ENCODE data around the gene POLR3F.
"Not testable (repeated sequence)": the region's sequence is repeated elsewhere in the genome, so short reads cannot be mapped to it uniquely, and the experiment has no call there.

POLR3F gene, protein sequence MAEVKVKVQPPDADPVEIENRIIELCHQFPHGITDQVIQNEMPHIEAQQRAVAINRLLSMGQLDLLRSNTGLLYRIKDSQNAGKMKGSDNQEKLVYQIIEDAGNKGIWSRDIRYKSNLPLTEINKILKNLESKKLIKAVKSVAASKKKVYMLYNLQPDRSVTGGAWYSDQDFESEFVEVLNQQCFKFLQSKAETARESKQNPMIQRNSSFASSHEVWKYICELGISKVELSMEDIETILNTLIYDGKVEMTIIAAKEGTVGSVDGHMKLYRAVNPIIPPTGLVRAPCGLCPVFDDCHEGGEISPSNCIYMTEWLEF

DNA sequence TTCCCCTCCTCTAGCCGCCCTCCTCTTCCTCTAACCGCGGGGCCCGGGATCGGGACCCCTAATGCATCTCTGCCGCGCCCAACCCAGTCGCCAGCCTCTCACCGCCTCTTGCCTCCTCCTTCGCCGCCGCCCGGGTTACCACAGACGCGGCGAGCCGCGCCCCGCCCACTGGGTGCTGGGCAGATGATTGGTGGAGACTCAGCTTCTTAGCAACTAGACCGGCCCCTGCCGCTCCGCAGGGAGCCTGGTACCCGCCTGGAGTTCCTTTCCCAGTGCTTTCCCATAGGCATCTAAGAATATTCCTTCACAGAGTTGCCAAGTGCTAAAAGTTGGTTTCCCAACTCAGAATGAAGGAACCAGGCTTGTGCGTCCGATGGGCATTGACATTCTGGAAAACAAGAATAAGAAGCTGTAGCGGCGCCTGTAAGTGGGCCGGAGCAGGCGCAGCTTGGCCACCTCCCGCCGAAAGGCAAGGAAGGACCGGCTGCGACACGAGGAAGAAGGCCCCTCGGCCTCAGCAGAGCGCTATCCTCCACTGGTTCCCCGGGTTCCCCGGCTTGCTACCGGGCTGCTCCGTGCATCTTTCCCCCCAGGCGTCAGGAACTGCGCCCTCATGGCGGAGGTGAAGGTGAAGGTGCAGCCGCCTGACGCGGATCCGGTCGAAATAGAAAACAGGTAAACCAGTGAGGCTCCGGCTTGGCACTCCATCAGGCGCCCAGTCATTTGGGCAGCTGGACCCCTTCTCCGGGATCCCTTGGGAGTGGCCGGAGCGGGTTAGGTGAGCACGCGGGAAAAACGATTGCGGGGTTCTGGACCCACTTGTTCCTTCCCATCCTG is at the start of gene POLR3F, which contains the start of gene DZANK1:
Gene POLR3F (plus strand): TSS at position 497 of the 837 bp plus-strand sequence. CDS start 117 bp downstream, at position 614.
Gene DZANK1 (minus strand): TSS at position 137 of the 837 bp plus-strand sequence. CDS start 1,672 bp downstream, outside the sequence.
- DNase-seq = peak; percentile 73

DNA sequence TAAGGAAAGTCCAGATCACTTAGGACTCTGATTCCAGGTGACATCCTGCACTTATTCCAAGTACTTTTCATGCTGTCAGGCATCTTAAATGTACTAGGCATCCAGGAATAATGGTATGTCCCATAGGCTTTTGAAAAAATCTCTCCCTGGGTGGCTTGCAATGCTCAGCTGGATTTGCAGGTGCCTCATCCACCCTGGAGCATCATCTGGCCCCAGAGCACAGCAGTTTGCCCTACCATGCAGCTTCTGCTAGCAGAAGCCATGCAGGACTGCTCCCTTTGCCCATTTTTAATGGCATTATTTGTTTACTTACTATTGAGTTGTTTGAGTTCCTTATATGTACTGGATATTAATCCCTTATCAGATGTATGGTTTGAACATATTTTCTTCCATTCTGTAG is 45.6 kb upstream of the POLR3F start:
- DNase-seq = no peak

DNA sequence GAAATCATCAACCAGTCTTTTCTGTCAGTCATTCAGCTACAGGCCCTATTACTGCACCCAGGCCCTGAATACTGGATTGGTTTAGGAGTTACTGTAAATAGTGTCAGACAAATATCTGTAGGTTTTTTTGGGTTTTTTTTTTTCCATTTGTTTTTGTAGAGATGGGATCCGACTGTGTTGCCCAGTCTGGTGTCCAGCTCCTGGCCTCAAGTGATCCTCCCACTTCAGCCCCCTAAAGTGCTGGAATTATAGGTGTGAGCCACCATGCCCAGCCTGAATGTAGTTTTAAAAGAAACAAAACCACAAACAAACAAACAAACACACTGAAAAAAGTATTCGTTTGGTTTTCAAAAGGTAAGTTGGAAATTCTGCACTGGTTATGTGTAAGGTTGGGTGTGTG is 40.0 kb upstream of the POLR3F start:
- no peak for DNase-seq

DNA sequence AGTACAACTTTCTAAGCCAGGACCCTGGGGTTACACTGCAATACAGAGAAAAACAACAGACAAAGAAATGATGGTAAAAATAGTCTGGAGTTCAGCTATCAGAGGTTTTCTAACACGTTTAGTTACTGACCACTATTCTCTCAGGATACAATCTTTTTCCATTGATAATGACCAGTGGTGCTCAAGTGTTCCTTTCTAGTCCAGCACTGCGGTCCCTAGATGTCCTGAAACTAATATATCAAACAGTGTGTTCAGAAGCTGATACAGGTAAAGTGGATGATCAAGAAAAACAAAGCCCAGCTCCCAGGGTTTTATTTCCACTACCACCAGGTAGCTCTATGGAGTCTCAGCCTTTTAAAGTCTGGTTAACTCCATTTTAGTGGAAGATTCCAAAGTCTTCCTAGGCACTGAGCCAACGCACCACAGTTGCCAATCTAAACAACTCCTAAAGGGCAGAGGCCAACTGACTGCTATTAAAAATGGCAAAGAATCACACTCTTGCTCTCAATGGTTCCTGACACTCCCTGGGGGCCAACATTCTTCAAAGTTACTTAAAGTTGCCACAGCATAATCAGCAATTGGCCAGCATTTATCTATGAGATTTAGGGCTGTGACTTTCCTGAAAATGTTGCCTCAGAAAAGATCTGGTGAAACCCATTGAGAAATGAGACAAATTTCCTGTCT is 38.6 kb upstream of the POLR3F start:
- no peak for DNase-seq

DNA sequence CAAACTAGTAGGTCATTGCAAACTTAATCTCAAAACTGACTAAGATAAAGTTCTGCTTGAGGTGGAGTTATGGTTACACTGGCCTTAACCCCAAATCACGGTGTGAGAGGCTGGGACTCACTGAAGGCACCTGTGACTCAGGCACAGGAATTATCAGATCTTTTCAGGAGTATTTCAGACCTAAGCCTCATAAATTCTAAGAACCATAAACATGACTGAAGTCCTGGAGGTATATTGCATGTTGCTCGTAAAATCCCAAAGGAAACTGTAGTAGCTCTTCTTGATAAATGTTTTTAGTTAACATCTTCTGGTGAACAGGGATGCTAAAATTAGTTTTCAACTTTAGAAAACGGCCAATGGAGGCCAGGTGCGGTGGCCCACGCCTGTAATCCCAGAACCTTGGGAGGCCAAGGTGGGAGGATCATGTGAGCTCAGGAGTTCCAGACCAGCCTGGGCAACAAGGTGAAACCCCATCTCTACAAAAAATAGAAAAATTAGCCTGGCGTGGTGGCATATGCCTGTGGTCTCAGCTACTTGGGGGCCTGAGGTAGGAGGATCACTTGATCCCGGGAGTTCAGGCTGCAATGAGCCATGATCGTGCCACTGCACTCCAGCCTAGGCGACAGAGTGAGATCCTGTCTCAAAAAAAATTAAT is 36.9 kb upstream of the POLR3F start:
- no peak for DNase-seq

DNA sequence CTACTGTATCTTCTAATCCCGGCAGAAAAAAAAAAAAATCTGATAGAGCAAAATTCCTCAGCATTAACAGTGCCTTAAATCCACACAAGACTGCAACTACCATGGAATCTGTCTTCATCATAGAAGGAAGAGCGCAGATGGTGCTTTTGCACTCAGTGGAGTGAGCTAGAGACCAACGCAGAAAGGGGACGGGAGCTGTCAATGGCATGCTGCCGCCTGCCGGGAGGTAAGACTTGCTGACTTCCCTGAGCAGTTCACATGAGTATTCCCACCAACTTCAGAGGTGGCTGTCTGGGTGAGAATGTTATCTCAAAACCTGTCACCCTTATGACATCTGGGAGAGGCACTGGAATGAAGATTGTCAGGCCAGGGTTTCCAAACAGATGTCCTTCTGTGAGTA is 36.0 kb upstream of the POLR3F start:
- DNase-seq = no peak

DNA sequence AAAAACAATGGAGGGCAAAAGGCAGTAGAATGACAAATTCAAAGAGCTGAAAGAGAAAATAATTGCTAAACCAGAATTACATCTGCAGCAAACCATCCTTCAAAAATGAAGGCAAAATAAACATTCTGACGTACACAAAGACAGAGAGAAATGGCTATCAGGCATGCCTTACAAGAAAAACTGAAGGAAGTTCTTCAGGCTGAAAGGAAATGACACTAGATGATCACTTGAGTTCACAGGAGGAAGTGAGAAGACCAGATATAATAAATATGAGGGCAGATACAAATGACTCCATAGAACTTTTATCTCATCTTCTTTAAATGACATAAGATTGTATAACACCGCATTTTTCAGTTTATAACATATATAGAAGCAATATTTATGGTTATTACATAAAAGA is 30.3 kb upstream of the POLR3F start:
- DNase-seq = no peak

DNA sequence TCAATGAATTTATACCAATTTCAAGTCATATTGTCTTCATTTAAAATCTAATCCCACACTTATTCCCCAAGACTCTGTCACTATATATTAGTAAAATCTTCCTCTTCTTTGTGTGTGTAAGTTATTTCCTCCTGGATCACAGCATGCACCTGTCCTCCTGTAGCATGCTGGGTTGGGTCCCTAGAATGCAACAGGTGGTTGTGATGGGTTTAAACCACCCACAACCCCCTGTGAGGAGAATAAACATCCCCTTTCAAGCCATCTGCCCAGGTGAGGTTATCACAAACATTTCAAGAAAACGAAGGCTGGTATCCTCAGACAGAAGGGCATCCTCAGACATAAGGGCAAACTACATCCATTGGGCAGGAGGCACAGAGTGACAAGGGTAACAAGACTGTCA is 26.8 kb upstream of the POLR3F start:
- no peak for DNase-seq

DNA sequence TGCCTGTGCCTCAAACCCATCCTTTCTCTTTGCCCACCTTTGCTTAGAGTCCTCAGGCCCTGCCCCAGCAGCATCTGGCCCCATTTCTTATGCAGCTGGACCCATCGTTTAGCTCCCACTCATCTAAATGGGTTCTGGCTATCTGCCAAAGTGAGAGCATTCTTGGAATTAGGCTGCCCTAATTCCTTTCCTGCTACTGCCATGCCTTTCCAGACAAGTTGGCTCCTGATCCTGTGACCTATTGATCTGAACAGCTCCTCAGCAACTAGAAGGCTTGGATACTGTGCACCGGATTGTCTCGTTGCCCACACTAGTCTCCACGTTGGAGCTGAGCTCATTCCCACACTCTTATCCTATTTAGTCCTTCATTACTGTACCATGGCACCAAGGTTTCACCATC is 23.3 kb upstream of the POLR3F start:
- DNase-seq = no peak

DNA sequence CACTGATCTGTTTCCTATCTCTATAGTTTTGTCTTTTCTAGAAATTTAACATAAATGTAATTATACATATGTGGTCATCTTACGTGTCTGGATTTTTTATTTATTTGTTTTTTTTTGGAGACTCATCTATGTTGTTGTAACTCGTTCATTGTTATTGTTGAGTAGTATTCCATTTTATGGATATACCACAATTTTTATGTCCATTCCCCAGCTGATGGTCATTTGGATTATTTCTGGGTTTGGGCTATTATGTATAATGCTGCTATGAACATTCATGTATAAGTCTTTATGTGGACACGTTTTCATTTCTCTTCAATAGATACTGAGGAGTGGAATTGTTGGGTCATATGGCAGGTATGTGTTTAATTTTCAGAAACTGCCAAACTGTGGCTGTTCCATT is 10.6 kb upstream of the POLR3F start:
- no peak for DNase-seq

DNA sequence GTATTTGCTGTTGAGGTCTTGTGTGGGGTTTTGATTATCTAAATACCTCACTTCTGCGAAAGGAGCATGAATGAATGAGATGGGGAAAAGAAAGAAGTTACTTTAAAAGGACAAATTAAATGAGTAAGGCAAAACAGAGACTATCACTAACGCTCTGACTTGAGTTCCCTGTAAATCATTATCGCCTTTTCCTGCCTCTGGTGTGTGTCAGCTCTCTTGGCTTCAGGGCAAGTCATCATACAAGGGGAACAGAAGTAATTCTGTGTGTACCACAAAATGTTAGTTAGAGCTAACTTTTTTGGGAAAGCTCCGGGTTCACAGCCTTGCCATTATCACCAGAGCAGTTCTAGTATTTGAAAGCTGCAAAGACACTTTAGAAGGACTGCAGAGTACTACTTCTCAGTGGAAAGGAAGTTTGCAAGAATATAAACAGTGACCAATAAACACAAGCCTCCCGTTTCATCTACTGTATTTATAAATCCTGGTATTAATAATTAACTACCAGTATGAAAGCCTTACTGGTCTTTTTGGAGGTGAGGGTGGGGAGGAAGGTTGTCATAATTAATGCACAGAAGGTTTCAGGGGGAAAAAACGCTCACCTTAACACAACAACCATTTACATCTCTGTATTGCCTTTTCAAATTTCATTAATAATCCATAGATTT is 1.5 kb upstream of the POLR3F start:
- DNase-seq = no peak

DNA sequence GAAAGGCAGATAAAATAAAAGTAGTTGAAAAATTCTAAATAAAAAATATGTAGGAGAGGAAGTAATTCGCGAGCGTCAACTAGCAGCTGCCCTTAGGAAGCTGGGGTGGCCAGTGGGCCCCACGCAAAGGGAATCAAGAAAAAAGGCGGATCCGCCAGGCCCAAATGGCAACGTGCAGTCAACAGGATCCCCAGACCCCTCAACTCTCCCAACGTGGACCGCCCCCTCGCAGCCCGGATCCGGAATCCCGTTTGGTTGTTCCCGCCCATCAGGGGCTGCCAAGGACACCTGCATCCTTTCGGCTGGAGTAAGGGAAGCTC is 656 bp upstream of the POLR3F start:
- DNase-seq = no peak

DNA sequence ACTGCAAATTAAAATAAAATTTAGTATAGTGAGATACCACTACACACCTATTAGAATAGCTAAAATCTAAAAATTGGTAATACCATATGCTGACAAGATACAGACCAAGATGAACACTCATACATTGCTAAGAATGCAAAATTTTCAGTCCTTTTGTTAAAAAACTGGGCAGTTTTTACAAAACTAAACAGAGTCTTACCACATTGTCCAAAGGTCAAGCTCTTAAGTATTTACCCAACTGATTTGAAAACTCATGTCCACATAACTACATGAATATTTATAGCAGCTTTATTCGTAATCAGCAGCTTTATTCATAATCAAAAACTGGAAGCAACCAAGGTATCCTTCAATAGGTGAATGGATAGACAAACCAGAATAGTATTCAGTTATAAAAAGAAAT is 10.0 kb downstream of the POLR3F start:
- no peak for DNase-seq

DNA sequence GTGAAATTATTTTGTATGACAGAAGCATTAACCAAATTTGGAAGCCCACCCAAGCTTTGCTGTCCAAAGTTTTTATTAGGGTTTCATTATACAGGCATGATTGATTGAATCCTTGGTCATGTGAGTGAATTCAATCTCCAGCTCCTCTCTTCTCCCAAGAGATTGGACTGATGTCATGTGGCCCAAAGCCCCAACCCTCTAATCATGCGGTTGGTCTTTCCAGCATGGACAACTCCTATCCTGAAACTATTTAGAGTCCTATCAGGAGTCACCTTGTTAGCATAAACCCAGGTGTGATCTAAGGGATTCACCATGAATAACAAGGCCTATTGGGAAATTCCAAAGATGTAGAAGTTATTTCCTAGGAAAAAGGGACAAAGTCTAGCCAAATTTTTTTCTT is 10.6 kb downstream of the POLR3F start:
- no peak for DNase-seq

DNA sequence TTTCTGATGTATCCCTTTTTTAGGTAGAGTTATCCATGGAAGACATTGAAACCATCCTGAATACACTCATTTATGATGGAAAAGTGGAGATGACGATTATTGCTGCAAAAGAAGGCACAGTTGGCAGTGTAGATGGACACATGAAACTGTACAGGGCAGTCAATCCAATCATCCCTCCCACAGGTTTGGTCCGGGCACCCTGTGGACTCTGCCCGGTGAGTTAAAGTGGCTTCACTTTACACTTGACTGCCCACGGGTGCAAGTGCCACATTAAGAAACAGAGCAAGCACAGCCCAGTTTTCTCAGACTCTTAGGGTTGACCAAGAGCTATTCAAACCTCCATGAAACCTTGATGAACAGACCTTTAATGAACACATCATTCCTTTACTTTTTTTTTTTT is 14.4 kb downstream of the POLR3F start:
- no peak for DNase-seq

DNA sequence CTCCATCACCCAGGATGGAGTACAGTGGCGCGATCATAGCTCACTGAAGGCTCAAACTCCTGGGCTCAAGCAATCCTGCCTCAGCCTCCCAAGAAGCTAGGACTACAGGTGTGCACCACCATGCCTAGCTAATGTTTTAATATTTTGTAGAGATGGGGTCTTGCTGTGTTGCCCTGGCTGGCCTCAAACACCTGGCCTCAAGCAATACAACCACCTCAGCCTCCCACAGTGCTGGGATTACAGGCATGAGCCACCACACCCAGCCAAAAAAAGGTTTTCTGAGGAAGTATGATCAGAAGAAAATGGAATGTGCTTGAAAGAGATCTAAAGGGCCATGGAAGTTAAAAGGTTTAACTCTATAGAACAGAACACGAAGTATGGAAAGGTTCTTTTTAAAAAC is 21.1 kb downstream of the POLR3F start:
- no peak for DNase-seq

DNA sequence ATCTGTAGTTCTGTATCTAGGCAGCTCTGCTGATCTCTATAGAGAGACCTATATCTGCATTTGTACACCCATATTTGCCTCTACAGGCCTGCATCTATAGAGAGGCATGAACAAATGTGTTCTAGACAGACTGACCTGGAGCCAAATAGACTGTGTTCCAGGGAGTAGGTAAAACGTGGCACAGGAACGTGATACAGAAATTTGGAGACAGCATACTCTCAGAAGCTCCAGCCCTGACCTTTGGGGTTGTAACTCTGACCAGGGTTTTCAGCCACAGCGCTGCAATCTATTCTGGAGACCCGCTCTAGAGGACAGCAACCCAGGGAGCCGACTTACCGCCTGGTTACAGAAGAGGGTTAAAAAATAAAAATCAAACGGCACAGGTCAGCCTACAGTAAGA is 28.9 kb downstream of the POLR3F start:
- DNase-seq = no peak

DNA sequence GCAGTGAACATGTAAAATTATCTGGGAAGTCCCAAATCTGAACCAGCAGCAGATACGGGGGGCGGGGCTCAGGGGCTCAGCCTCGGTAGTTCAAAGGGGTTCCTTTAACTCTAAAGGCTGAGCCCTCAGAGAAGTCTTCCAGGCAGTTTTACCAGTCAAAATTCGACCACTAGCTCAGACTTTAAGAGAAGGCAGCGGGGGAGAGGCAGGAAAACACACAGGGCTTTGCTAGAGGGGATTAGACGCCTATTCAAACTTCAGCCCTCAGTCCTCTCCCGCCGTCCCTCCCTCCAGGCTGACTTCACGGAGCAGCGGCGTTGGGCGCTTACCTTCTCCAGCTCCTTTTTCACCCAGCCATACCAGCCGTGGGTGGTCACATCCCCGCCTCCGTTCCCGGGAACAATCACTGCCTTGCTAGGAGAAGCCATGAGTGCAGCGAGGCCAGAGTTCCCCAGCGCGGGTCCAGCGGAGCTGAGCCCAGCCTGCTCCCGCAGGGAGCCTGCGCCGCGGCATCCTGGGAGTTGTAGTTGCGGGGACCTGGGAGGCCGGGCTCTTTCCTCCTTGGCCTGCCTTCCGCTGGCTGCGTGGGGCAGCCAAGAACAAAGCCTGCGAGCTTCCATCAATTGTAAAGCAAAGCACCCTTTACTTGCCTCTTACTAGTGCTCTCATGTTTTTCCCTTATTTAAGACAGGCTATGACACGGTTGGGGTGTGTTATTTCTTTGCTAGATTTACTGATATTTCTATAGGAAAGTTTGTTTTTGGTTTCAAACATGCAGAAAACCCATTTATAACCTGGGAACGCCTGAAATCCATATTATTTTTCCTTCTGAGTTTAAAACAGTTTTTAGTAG is 29.8 kb downstream of the POLR3F start, which contains the start of gene RBBP9:
Gene RBBP9 (minus strand): TSS at position 486 of the 853 bp plus-strand sequence. CDS start 58 bp downstream, at position 428.
- DNase-seq = no peak

DNA sequence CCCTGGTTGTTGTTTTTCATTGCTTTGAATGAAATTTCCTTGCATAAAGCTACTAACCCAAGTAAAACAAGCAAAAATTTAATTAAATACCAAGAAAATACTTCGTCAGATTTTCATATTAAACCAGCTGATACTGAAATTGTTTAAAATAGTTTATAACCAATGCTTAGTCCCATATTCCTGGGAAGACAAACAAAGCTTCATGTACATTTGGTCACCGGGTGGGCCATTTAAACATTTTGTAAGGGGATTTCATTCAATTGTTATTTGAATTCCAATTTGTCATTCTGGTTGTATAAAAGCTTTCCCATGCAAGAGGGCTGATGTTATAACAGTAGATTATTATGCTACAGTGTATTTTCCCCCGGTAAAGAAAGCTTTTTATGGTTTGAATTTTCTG is 30.4 kb downstream of the POLR3F start:
- DNase-seq = no peak

DNA sequence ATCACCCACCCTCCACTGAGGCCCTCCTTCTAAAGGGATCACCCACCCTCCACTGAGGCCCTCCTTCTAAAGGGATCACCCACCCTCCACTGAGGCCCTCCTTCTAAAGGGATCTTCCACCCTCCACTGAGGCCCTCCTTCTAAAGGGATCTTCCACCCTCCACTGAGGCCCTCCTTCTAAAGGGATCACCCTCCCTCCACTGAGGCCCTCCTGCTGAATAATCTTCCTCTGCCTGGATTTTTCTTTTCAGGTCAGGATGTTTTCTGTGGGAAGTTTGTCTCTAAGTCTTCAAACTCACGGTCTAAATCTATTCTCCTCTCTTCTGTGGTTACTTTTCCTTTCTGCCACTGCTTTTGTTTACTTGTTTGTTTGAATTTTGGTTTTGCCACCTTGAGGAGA is 34.5 kb downstream of the POLR3F start:
- not testable (repeated sequence) for DNase-seq

DNA sequence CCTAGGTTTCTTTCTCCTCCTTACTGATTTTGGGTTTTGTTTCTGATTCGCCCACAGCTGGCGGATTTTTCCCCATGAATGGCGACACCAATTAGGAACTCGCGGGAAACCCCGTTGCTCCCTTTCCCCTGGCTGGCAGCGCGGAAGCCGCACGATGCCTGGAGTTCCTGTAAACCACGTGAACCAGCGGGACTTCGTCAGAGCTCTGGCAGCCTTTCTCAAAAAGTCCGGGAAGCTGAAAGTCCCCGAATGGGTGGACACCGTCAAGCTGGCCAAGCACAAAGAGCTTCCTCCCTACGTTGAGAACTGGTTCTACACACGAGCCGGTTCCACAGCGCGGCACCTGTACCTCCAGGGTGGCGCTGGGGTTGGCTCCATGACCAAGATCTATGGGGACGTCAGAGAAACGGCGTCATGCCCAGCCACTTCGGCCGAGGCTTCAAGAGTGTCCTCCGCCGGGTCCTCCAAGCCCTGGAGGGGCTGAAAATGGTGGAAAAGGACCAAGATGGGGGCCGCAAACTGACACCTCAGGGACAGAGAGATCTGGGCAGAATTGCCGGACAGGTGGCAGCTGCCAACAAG is 37.4 kb downstream of the POLR3F start:
- DNase-seq = no peak
